Panc1 (cell line): ENCODE measurements around the gene ZNF189.

Source experiments
- POLR2AphosphoS5 ChIP-seq: IDR thresholded peaks from 2 replicates; pipeline ENCODE4 v1.6.1; 2012; ENCODE audit warnings: mild to moderate bottlenecking, low read depth, low read length, moderate library complexity
- TCF7L2 ChIP-seq: IDR thresholded peaks from 2 replicates; pipeline ENCODE4 v1.6.1; 2011; ENCODE audit warnings: mild to moderate bottlenecking, low read depth, low read length, inconsistent platforms
- TF ChIP-seq, protein P1 (sequence below): fragments of 450-650 bp; IDR thresholded peaks from 2 replicates; pipeline ENCODE4 v1.5.1; 2017; ENCODE audit warnings: mild to moderate bottlenecking

DNA sequence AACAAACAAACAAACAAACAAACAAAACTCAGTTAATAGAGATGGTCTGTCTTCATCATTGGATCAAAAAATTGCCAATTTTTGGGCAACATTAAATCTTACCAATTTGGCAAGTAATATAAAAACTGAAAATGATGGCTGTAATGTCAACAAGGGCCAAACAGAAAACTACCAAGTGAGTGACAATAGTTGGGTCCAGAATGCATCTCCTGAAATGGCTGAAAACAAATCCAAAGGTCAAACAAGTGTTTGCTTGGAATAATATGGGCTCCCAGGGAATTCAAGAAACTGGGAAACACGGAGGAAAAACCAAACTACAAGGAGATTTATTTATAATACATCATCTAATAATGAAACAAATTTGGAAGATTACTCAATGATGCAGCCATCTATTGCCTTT, 39.0 kb upstream of the ZNF189 start:
- no peak for TF ChIP-seq TCF7L2
- TF ChIP-seq, protein P1, sequence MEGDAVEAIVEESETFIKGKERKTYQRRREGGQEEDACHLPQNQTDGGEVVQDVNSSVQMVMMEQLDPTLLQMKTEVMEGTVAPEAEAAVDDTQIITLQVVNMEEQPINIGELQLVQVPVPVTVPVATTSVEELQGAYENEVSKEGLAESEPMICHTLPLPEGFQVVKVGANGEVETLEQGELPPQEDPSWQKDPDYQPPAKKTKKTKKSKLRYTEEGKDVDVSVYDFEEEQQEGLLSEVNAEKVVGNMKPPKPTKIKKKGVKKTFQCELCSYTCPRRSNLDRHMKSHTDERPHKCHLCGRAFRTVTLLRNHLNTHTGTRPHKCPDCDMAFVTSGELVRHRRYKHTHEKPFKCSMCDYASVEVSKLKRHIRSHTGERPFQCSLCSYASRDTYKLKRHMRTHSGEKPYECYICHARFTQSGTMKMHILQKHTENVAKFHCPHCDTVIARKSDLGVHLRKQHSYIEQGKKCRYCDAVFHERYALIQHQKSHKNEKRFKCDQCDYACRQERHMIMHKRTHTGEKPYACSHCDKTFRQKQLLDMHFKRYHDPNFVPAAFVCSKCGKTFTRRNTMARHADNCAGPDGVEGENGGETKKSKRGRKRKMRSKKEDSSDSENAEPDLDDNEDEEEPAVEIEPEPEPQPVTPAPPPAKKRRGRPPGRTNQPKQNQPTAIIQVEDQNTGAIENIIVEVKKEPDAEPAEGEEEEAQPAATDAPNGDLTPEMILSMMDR: no peak
- no peak for TF ChIP-seq POLR2AphosphoS5
